Smooth muscle cell (in vitro differentiated cells): Measurements from ENCODE around the gene C9orf40. TPM values are rescaled to one million over a fixed set of nuclear protein-coding genes. Genes with fewer than 3 reads are reported as not detected.

Source experiments
- DNase-seq: peaks from one replicate; lab custom pipeline; 2025; ENCODE audit not compliant: unreplicated experiment; lab: John Stamatoyannopoulos, UW
- H2AFZ ChIP-seq: fragments of 200-600 bp; sonication (generic); 2 replicates; pipeline ENCODE4 v1.6.0; 2016; ENCODE audit warnings: antibody characterized with exemption, low read depth, mild to moderate bottlenecking
- H3F3A ChIP-seq: fragments of 200-600 bp; sonication (generic); 2 replicates; pipeline ENCODE4 v1.6.0; 2017; ENCODE audit warnings: antibody characterized with exemption, low read depth
- H3K27ac ChIP-seq: fragments of 200-600 bp; sonication (generic); 2 replicates; pipeline ENCODE4 v1.5.1; 2016; ENCODE audit warnings: low read depth, mild to moderate bottlenecking
- H3K27me3 ChIP-seq: fragments of 200-600 bp; sonication (generic); 2 replicates; pipeline ENCODE4 v1.6.1; 2016; ENCODE audit warnings: low read depth, mild to moderate bottlenecking
- H3K36me3 ChIP-seq: fragments of 200-600 bp; sonication (generic); 2 replicates; pipeline ENCODE4 v1.5.1; 2016; ENCODE audit warnings: low read depth
- H3K4me1 ChIP-seq: fragments of 200-600 bp; sonication (generic); 2 replicates; pipeline ENCODE4 v1.5.1; 2016; ENCODE audit warnings: low read depth
- H3K4me2 ChIP-seq: fragments of 200-600 bp; sonication (generic); 2 replicates; pipeline ENCODE4 v1.6.0; 2016; ENCODE audit warnings: mild to moderate bottlenecking
- H3K4me3 ChIP-seq: fragments of 200-600 bp; sonication (generic); 2 replicates; pipeline ENCODE4 v1.5.1; 2016; ENCODE audit warnings: mild to moderate bottlenecking
- H3K79me2 ChIP-seq: fragments of 200-600 bp; sonication (generic); 2 replicates; pipeline ENCODE4 v1.6.0; 2016; ENCODE audit warnings: low read depth, mild to moderate bottlenecking
- H3K9ac ChIP-seq: fragments of 200-600 bp; sonication (generic); 2 replicates; pipeline ENCODE4 v1.6.0; 2016; ENCODE audit warnings: low read depth
- H3K9me3 ChIP-seq: fragments of 200-600 bp; sonication (generic); replicated peaks from 2 replicates; pipeline ENCODE4 v1.5.1; 2016; ENCODE audit warnings: low read depth
- H4K20me1 ChIP-seq: fragments of 200-600 bp; sonication (generic); 2 replicates; pipeline ENCODE4 v1.6.0; 2016; ENCODE audit warnings: low read depth
- CTCF ChIP-seq: fragments of 200-600 bp; sonication (generic); IDR thresholded peaks from 2 replicates; pipeline ENCODE4 v1.5.1; 2017; ENCODE audit warnings: borderline replicate concordance, mild to moderate bottlenecking, antibody characterized with exemption; ENCODE audit not compliant: insufficient read depth, poor library complexity, severe bottlenecking
- WGBS: methylation state at CpG from one replicate; pipeline ENCODE4 v1.1.7; 2016; ENCODE audit warnings: low lambda C conversion rate; 5-methylcytosine and 5-hydroxymethylcytosine counted together
- polyA plus RNA-seq: library from polyadenylated mRNA; unstranded; fragments of >200 nt; fragmentation: Nextera tagmentation; extraction: Ambion mirVana; gene quantifications from 2 replicates; pipeline ENCODE4 v1.2.1, GENCODE V29; 2016
- total RNA-seq: library from RNA; depleted of rRNA; stranded (reverse); fragments of >200 nt; gene quantifications from 2 replicates; pipeline ENCODE4 v1.2.3, GENCODE V29; 2014

Gene C9orf40
- total and polyA plus RNA-seq, 2 experiments from 2014 or later = 8.0 to 12.1 TPM

GRCh38 chr9:74985041-74985440 lies 32.3 kb upstream of the C9orf40 start:
- TF ChIP-seq CTCF = no peak
- H3K79me2 ChIP-seq = no peaks in the 10 kb centered on the region
- no peaks in the 10 kb centered on the region for H3F3A ChIP-seq
- no peaks in the 10 kb centered on the region for H3K4me1 ChIP-seq
- H3K4me2 ChIP-seq = no peak overlapping the region
- H3K4me3 ChIP-seq = no peak overlapping the region
- H2AFZ ChIP-seq = no peak overlapping the region
- H3K27ac ChIP-seq = no peak overlapping the region
- H3K9ac ChIP-seq = no peak overlapping the region
- H4K20me1 ChIP-seq = no peaks in the 10 kb centered on the region
- no peaks in the 10 kb centered on the region for H3K36me3 ChIP-seq
- no peak for DNase-seq
- no peaks in the 10 kb centered on the region for H3K9me3 ChIP-seq
- H3K27me3 ChIP-seq = no peaks in the 10 kb centered on the region

- H3K27me3 ChIP-seq = no peaks in the 10 kb centered on the region
- no peak overlapping the region for H2AFZ ChIP-seq
- no peak for DNase-seq
- H3K9me3 ChIP-seq = no peaks in the 10 kb centered on the region
- 96% methylated on average over 1 of the region's 1 CpG for WGBS
- H4K20me1 ChIP-seq = no peaks in the 10 kb centered on the region
- no peaks in the 10 kb centered on the region for H3K36me3 ChIP-seq
- no peak overlapping the region for H3K27ac ChIP-seq
- H3K79me2 ChIP-seq = no peaks in the 10 kb centered on the region
- no peaks in the 10 kb centered on the region for H3F3A ChIP-seq
- H3K9ac ChIP-seq = no peak overlapping the region
- no peak for TF ChIP-seq CTCF
- no peak overlapping the region for H3K4me3 ChIP-seq
- no peak overlapping the region for H3K4me2 ChIP-seq
- H3K4me1 ChIP-seq = no peaks in the 10 kb centered on the region
Observed at GRCh38 chr9:74983709-74984108, 31.0 kb upstream of the C9orf40 start.

GRCh38 chr9:74979844-74980243 lies 27.1 kb upstream of the C9orf40 start:
- TF ChIP-seq CTCF = no peak
- no peak overlapping the region for H3K9ac ChIP-seq
- H3K4me1 ChIP-seq = no peaks in the 10 kb centered on the region
- no peak overlapping the region for H3K27ac ChIP-seq
- no peaks in the 10 kb centered on the region for H3K9me3 ChIP-seq
- H3K36me3 ChIP-seq = no peaks in the 10 kb centered on the region
- no peaks in the 10 kb centered on the region for H4K20me1 ChIP-seq
- WGBS = 97% methylated on average over 4 of the region's 4 CpGs
- no peak overlapping the region for H3K4me2 ChIP-seq
- no peak for DNase-seq
- H3K79me2 ChIP-seq = no peaks in the 10 kb centered on the region
- H2AFZ ChIP-seq = no peak overlapping the region
- H3F3A ChIP-seq = no peaks in the 10 kb centered on the region
- no peaks in the 10 kb centered on the region for H3K27me3 ChIP-seq
- no peak overlapping the region for H3K4me3 ChIP-seq

- no peak overlapping the region for H3K4me3 ChIP-seq
- no peak overlapping the region for H2AFZ ChIP-seq
- H3F3A ChIP-seq = no peaks in the 10 kb centered on the region
- no peaks in the 10 kb centered on the region for H3K36me3 ChIP-seq
- no peaks in the 10 kb centered on the region for H4K20me1 ChIP-seq
- 97% methylated on average over 4 of the region's 4 CpGs for WGBS
- H3K79me2 ChIP-seq = no peaks in the 10 kb centered on the region
- H3K9ac ChIP-seq = no peak overlapping the region
- H3K27me3 ChIP-seq = no peaks in the 10 kb centered on the region
- no peaks in the 10 kb centered on the region for H3K4me1 ChIP-seq
- no peak for DNase-seq
- no peak for TF ChIP-seq CTCF
- H3K4me2 ChIP-seq = no peak overlapping the region
- H3K27ac ChIP-seq = no peak overlapping the region
- no peaks in the 10 kb centered on the region for H3K9me3 ChIP-seq
Observed at GRCh38 chr9:74977287-74977686, 24.6 kb upstream of the C9orf40 start.
